Lower lobe of right lung (tissue), 2 donors: ENCODE measurements around the gene PRSS37. TPM values are rescaled to one million over a fixed set of nuclear protein-coding genes. Genes with fewer than 3 reads are reported as not detected.
A peak's percentile ranks its signal among the peaks of the same experiment; 100 is the strongest.

Experiments
- ATAC-seq, 2 donors: fragments of 200-7000 bp; cut with Tn5 transposase; one replicate each; pipeline ENCODE4 v1.9.1; 2020 to 2022; ENCODE audit warnings: mild to moderate bottlenecking in 2 of 2, moderate library complexity in 2 of 2
- DNase-seq: peaks from one replicate; pipeline ENCODE4 v3.0.0-alpha.2; 2020
- H3K27ac ChIP-seq: fragments of 200-600 bp; one replicate; pipeline ENCODE4 v1.8.0; 2022
- H3K27me3 ChIP-seq: fragments of 200-600 bp; one replicate; pipeline ENCODE4 v1.8.0; 2022; ENCODE audit warnings: low read depth
- H3K36me3 ChIP-seq: fragments of 200-600 bp; one replicate; pipeline ENCODE4 v1.8.0; 2022; ENCODE audit warnings: mild to moderate bottlenecking
- H3K4me1 ChIP-seq: fragments of 200-600 bp; one replicate; pipeline ENCODE4 v1.8.0; 2022
- H3K4me3 ChIP-seq: fragments of 200-600 bp; one replicate; pipeline ENCODE4 v1.8.0; 2022; ENCODE audit warnings: mild to moderate bottlenecking
- H3K9me3 ChIP-seq: fragments of 200-600 bp; one replicate; pipeline ENCODE4 v1.8.0; 2022
- CTCF ChIP-seq: fragments of 200-600 bp; IDR thresholded peaks from one replicate; pipeline ENCODE4 v1.8.0; 2022; ENCODE audit warnings: antibody characterized with exemption, mild to moderate bottlenecking
- intact Hi-C: fragments of 100-400 bp; cut with DNase I; formaldehyde crosslinking; loops from one replicate; pipeline ENCODE4 v1.11.0; 2022
- long read RNA-seq: library from polyadenylated mRNA; unstranded; transcript quantifications from one replicate; pipeline ENCODE4 v2.0.0, GENCODE V29; 2021
- total RNA-seq: library from RNA; stranded (reverse); fragmentation: NEBNext Ultra II Directional; extraction: Animal tissue kit (Norgen Biotek cat#: 25700); gene quantifications from one replicate; pipeline ENCODE4 v1.2.1, GENCODE V29; 2021
- donor health status: DM: no; HTN: yes; CAD: no; lungs with severe emphysema.

PRSS37 gene
- total RNA-seq = not detected
- long read RNA-seq = 0 reads

GRCh38 chr7:141841385-141841784 is at the start of gene PRSS37:
TSS of gene PRSS37 (minus strand) at chr7:141841485. CDS start at chr7:141841049, 436 bp downstream.
- TF ChIP-seq CTCF = no peak
- Histone ChIP-seq H3K27ac (no peak within 1 kb of the TSS), H3K9me3 (no peaks in the 10 kb centered on the region), H3K4me3 (no peak within 1 kb of the TSS), H3K36me3 (no peaks in the 10 kb centered on the region), H3K27me3 (no peaks in the 10 kb centered on the region), H3K4me1 (no peaks in the 10 kb centered on the region)
- DNase-seq (no peak), ATAC-seq (no peak)
- intact Hi-C loops = no loop called here

DNA sequence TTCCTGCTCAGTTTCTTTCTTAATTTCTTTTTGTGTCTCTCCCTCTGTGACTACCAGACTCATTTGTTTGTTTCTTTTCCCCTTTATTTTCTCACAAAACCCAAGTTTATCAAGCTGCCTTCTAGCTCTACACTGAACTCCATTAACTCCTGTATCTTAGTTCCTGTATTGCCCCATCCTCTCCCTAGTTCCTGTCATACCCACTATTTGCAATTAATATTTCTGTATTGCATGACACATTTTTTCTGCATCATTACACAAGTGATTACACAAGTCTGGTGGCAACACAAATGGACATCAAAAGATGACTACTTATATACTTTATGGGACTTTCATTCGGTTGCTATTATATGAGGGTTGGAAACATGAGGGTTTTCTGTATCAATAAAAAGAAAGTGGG is 48.0 kb upstream of the PRSS37 start:
- no peak for TF ChIP-seq CTCF
- DNase-seq (no peak), ATAC-seq (peak; percentile 54 to 57)
- no peaks in the 10 kb centered on the region for H3K9me3 ChIP-seq
- no peak overlapping the region for H3K27ac ChIP-seq
- intact Hi-C loops = no loop called here
- H3K4me3 ChIP-seq = no peak overlapping the region
- no peaks in the 10 kb centered on the region for H3K36me3 ChIP-seq
- no peaks in the 10 kb centered on the region for H3K4me1 ChIP-seq
- H3K27me3 ChIP-seq = no peaks in the 10 kb centered on the region

- no peak overlapping the region for H3K4me3 ChIP-seq
- no peak for DNase-seq
- H3K36me3 ChIP-seq = no peaks in the 10 kb centered on the region
- H3K27ac ChIP-seq = no peak overlapping the region
- ATAC-seq = peak; percentile 33 to 35
- intact Hi-C loops = no loop called here
- no peaks in the 10 kb centered on the region for H3K27me3 ChIP-seq
- no peaks in the 10 kb centered on the region for H3K9me3 ChIP-seq
- no peak for TF ChIP-seq CTCF
- H3K4me1 ChIP-seq = no peaks in the 10 kb centered on the region
Measured at GRCh38 chr7:141884539-141885225, 43.4 kb upstream of the PRSS37 start.

- DNase-seq = no peak
- intact Hi-C loops = no loop called here
- Histone ChIP-seq H3K4me1 (no peaks in the 10 kb centered on the region), H3K36me3 (no peaks in the 10 kb centered on the region), H3K27me3 (no peaks in the 10 kb centered on the region), H3K9me3 (no peaks in the 10 kb centered on the region), H3K27ac (no peak overlapping the region), H3K4me3 (no peak overlapping the region)
- no peak for ATAC-seq
- no peak for TF ChIP-seq CTCF
Measured at GRCh38 chr7:141880960-141881359, 39.7 kb upstream of the PRSS37 start.

DNA sequence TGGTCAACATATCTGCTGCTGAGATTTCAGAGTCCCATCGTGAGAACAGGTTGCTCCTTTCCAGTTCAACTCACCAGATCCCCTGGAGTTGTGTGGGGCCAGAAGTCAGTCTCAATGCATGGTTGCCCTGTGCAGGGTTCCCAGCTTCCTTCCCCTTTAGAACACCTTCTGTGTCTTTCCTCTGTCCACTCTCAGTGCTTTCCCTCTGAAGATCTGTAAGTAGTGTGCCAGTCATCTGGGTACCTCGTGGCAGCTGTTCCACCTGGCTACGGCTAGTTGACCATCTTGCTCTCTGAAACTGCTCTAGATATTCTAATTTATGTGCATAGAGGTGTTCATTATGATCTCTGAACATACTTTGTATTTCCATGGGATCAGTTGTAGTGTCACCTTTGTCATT is 36.1 kb upstream of the PRSS37 start:
- ATAC-seq = no peak
- no peak overlapping the region for H3K27ac ChIP-seq
- H3K4me3 ChIP-seq = no peak overlapping the region
- no peak for DNase-seq
- no peaks in the 10 kb centered on the region for H3K27me3 ChIP-seq
- no peak for TF ChIP-seq CTCF
- H3K36me3 ChIP-seq = no peaks in the 10 kb centered on the region
- intact Hi-C loops = no loop called here
- H3K9me3 ChIP-seq = no peaks in the 10 kb centered on the region
- H3K4me1 ChIP-seq = no peaks in the 10 kb centered on the region
